ENCODE measurements around the gene GPATCH2L.
A peak's percentile ranks its signal among the peaks of the same experiment; 100 is the strongest.

The GPATCH2L gene

GRCh38 chr14:76151398-76152332 is at the start of gene GPATCH2L:
GPATCH2L (plus strand) TSS chr14:76151922; CDS start chr14:76154364, 2,442 bp downstream.
- CTCF ChIA-PET: no interaction called here
- POLR2A ChIA-PET: interaction anchor here (0.9 to 2.5 kb wide), 6 partner anchors 10 to 197 kb away, joined by 3 to 17 read pairs (median 4); no protein-coding TSS in a partner anchor
- 0 out of 2 replicates have a peak, but pooled peaks have one; percentile 55 for TF ChIP-seq ELF4 (IDR thresholded peaks at IDR 0.05)
- TF ChIP-seq FOXM1 (IDR thresholded peaks at IDR 0.05; ENCODE audit: borderline replicate concordance): no peak
- TF ChIP-seq PKNOX1 (IDR thresholded peaks at IDR 0.05): no peak
- TF ChIP-seq FOXK2 (IDR thresholded peaks at IDR 0.05): no peak
- TF ChIP-seq ARNT (IDR thresholded peaks at IDR 0.05): no peak
- TF ChIP-seq L3MBTL2 (conservative IDR thresholded peaks at IDR 0.05): peak; percentile 16; the same call in 1 of the 2 replicates
- no peak for TF ChIP-seq TARDBP (IDR thresholded peaks at IDR 0.05)
- no peak for TF ChIP-seq SUZ12 (IDR thresholded peaks at IDR 0.05)
- no peak for TF ChIP-seq FOXA1 (IDR thresholded peaks at IDR 0.05)
- peak; percentile 99 for DNase-seq (ENCODE audit: extremely low spot score)

GRCh38 chr14:76104802-76105355 is 46.8 kb upstream of the GPATCH2L start:
- DNase-seq (ENCODE audit: extremely low spot score): no peak
- TF ChIP-seq NFRKB (IDR thresholded peaks at IDR 0.05): no peak
- TF ChIP-seq PKNOX1 (IDR thresholded peaks at IDR 0.05): no peak
- TF ChIP-seq ELF4 (IDR thresholded peaks at IDR 0.05): no peak
- no peak for TF ChIP-seq BHLHE40 (IDR thresholded peaks at IDR 0.05; ENCODE audit: borderline replicate concordance)
- no peak for TF ChIP-seq SP1 (IDR thresholded peaks at IDR 0.05)
- TF ChIP-seq FOXK2 (IDR thresholded peaks at IDR 0.05): no peak
- TF ChIP-seq FOXM1 (IDR thresholded peaks at IDR 0.05; ENCODE audit: borderline replicate concordance): no peak
- TF ChIP-seq L3MBTL2 (conservative IDR thresholded peaks at IDR 0.05): no peak
- TF ChIP-seq SUZ12 (IDR thresholded peaks at IDR 0.05): no peak
- TF ChIP-seq ZNF384 (IDR thresholded peaks at IDR 0.05): no peak
- TF ChIP-seq TARDBP (IDR thresholded peaks at IDR 0.05): no peak
- POLR2A ChIA-PET: no interaction called here
- CTCF ChIA-PET: interaction anchor here (1.0 kb wide), 1 partner anchor 12 kb away, joined by 3 read pairs; no protein-coding TSS in a partner anchor

- no peak for TF ChIP-seq CTBP1 (IDR thresholded peaks at IDR 0.05; ENCODE audit: borderline replicate concordance)
- no peak for TF ChIP-seq FOXA1 (IDR thresholded peaks at IDR 0.05)
- TF ChIP-seq BHLHE40 (IDR thresholded peaks at IDR 0.05; ENCODE audit: borderline replicate concordance): no peak
- TF ChIP-seq LEF1 (IDR thresholded peaks at IDR 0.05; ENCODE audit: borderline replicate concordance): no peak
- ChIA-PET CTCF (interaction anchor here (0.6 kb wide), 1 partner anchor 55 kb away, joined by 3 read pairs; no protein-coding TSS in a partner anchor), POLR2A (no interaction called here)
- DNase-seq (ENCODE audit: extremely low spot score): no peak
Observed at GRCh38 chr14:76106188-76106587, 45.5 kb upstream of the GPATCH2L start.

DNA sequence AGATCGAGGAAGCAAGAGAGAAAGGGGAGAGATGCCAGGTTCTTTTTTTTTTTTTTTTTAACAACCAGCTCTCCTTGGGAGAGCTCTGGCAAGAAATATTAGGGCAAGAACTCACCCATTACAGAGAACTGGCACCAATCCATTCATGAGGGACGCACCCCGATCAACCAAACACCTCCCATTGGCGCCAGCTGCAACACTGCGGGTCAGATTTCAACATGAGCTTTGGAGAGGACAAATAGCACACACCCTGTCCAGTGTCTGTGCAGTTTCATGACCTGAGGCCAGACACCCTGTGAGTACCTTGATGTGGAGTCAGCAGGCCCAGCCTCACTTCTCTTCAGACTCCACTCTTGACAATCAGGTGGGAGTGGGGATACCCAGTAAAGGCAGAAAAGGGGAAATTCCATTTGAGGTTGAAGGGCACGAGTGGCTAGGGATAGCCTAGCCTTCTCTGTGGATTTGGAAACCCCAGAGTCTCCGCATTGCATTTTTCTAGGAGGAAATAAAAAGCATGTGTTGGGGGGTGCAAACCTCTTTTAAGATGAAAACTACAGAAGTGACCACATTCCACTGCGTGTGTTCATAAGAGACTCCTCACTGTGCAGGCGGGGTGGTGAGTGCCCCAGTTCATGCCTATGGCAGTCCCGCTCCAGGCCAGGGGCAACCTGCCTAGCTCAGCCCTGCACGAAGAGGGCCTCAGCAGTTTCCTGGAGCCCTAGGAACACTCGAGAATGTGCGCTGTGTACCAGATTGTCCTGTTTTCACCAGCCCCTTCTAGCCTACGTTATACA is 42.4 kb upstream of the GPATCH2L start:
- CTCF ChIA-PET: interaction anchor here (1.3 kb wide), 1 partner anchor 17 kb away, joined by 5 read pairs; no protein-coding TSS in a partner anchor
- DNase-seq (ENCODE audit: extremely low spot score): no peak
- POLR2A ChIA-PET: no interaction called here
- TF ChIP-seq SUZ12 (IDR thresholded peaks at IDR 0.05): no peak
- no peak for TF ChIP-seq LEF1 (IDR thresholded peaks at IDR 0.05; ENCODE audit: borderline replicate concordance)
- no peak for TF ChIP-seq SP1 (IDR thresholded peaks at IDR 0.05)
- TF ChIP-seq PKNOX1 (IDR thresholded peaks at IDR 0.05): no peak
- no peak for TF ChIP-seq L3MBTL2 (conservative IDR thresholded peaks at IDR 0.05)
- no peak for TF ChIP-seq ZNF384 (IDR thresholded peaks at IDR 0.05)

DNA sequence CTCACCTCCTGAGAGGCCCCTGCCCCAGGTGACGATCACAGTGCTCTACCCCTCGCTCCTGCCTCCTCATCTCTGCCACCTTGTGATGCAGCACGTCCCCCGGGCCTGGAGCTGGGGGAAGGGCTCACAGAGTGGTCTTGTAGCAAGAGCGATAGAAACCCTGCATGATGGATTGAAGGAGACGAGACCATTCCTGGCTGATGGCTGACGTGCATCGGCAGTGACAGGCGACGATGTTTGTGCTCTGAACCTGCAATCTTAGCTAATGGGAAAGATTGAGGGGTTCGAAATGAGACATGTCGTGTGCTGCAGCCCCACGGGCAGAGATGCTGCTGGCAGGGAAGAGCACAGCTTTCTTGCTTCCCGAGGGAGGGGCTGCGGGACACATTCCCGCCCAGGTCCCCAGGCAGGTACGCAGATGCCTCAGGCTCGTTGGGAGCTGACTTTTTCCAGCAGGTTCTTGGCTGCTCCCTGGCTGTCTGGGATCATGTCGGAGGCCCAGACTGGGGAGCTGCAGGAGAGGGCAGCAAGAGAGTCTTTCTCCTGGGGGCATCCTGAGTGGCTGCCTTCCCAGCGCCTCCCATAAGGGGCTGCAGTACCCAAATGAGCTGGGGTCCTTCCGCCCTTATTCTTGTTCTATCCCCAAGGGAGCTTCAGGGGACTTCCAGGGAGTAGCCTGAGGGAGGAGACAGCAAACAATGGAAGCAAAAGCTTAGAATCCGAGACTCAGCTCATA is 38.7 kb upstream of the GPATCH2L start:
- no peak for TF ChIP-seq TARDBP (IDR thresholded peaks at IDR 0.05)
- TF ChIP-seq L3MBTL2 (conservative IDR thresholded peaks at IDR 0.05): no peak
- no peak for TF ChIP-seq PKNOX1 (IDR thresholded peaks at IDR 0.05)
- no peak for TF ChIP-seq NFRKB (IDR thresholded peaks at IDR 0.05)
- no peak for TF ChIP-seq LEF1 (IDR thresholded peaks at IDR 0.05; ENCODE audit: borderline replicate concordance)
- no peak for TF ChIP-seq ARNT (IDR thresholded peaks at IDR 0.05)
- TF ChIP-seq CTBP1 (IDR thresholded peaks at IDR 0.05; ENCODE audit: borderline replicate concordance): no peak
- POLR2A ChIA-PET: no interaction called here
- CTCF ChIA-PET: interaction anchor here (0.6 to 0.7 kb wide), 2 partner anchors 13 to 343 kb away, joined by 3 to 4 read pairs; no protein-coding TSS in a partner anchor
- no peak for DNase-seq (ENCODE audit: extremely low spot score)

Data from HEK293T (cell line).